K562 (cell line): Measurements from ENCODE around the gene ITGAX. TPM values are rescaled to one million over a fixed set of nuclear protein-coding genes. Genes with fewer than 3 reads are reported as not detected.

Experiments
- CUX1 ChIP-seq: fragments of 200-800 bp; sonication (Bioruptor generic); IDR thresholded peaks from 2 replicates; pipeline ENCODE4 v1.6.1; 2016; ENCODE audit warnings: missing genetic modification characterization, missing compliant biosample characterization
- EHMT2 ChIP-seq: fragments of 450-650 bp; IDR thresholded peaks from 2 replicates; pipeline ENCODE4 v1.6.1; 2018; ENCODE audit warnings: antibody characterized with exemption
- HDGF ChIP-seq: fragments of 450-650 bp; IDR thresholded peaks from 2 replicates; pipeline ENCODE4 v1.6.1; 2016
- ILK ChIP-seq: fragments of 450-650 bp; IDR thresholded peaks from 2 replicates; pipeline ENCODE4 v1.6.1; 2016; ENCODE audit warnings: missing genetic modification characterization, low read depth, mild to moderate bottlenecking, missing compliant biosample characterization, moderate library complexity, borderline replicate concordance
- JUND ChIP-seq, 2 experiments: IDR thresholded peaks; 2 replicates in 1 of 2; 3 replicates in 1 of 2; pipeline ENCODE4 v1.6.1; 2011; ENCODE audit warnings: borderline replicate concordance in 2 of 2, low read depth in 2 of 2, low read length in 2 of 2, improper control_type of control experiment in 1 of 2, missing biosample characterization in 1 of 2, missing genetic modification characterization in 1 of 2, missing genetic modification reagents in 1 of 2
- MEIS2 ChIP-seq: fragments of 450-650 bp; IDR thresholded peaks from 2 replicates; pipeline ENCODE4 v1.6.1; 2014; ENCODE audit warnings: mild to moderate bottlenecking; ENCODE audit not compliant: partially characterized antibody
- SPI1 ChIP-seq: IDR thresholded peaks from 2 replicates; pipeline ENCODE4 v1.6.1; 2011; ENCODE audit warnings: low read depth, low read length, control low read depth, borderline replicate concordance
- SRF ChIP-seq, 2 experiments: fragments of 250-450, 450-650 bp in 1 of 2; sonication (Bioruptor Pico) in 1 of 2; sonication (generic) in 1 of 2; formaldehyde crosslinking; IDR thresholded peaks; 2 replicates each; pipeline versions ENCODE4 v1.5.0 to v1.5.1; 2020 to 2022; ENCODE audit warnings: mild to moderate bottlenecking in 1 of 2, missing genetic modification reagents in 1 of 2
- ZNF445 ChIP-seq: fragments of 250-450 bp; sonication (Bioruptor Pico); IDR thresholded peaks from 2 replicates; pipeline ENCODE4 v1.4.0; 2020; ENCODE audit warnings: low read depth, mild to moderate bottlenecking, moderate library complexity
- ZNF699 ChIP-seq: fragments of 250-450 bp; sonication (Bioruptor Pico); IDR thresholded peaks from 2 replicates; pipeline ENCODE4 v1.8.0; 2021; ENCODE audit warnings: mild to moderate bottlenecking, moderate library complexity; ENCODE audit not compliant: insufficient replicate concordance
- polyA plus RNA-seq, 8 experiments: library from polyadenylated mRNA; depleted of rRNA in 4 of 8; stranded (reverse) in 5 of 8; unstranded in 3 of 8; fragments of >200 nt; fragmentation: Nextera tagmentation in 2 of 8; fragmentation: Illumina TruSeq in 1 of 8; extraction: Ambion mirVana in 2 of 8; extraction: Trizol in 1 of 8; gene quantifications; 2 replicates each; pipeline versions ENCODE4 v1.2.1 to v1.2.3, GENCODE V29; 2011 to 2014; ENCODE audit warnings: inconsistent platforms in 1 of 8, missing spikeins in 1 of 8
- total RNA-seq, 7 experiments: library from RNA; depleted of rRNA in 6 of 7; stranded (reverse); fragments of >200 nt in 6 of 7; fragmentation: Illumina TruSeq in 2 of 7; extraction: Trizol in 2 of 7; gene quantifications; 2 replicates each; pipeline versions ENCODE4 v1.2.1 to v1.2.3, GENCODE V29; 2011 to 2021; ENCODE audit warnings: low replicate concordance in 1 of 7
- TF ChIP-seq, protein P1 (sequence below): fragments of 450-650 bp; IDR thresholded peaks from 2 replicates; pipeline ENCODE4 v1.6.1; 2017; ENCODE audit warnings: mild to moderate bottlenecking, moderate library complexity
- TF ChIP-seq, protein P2 (sequence below): sonication (generic); formaldehyde crosslinking; IDR thresholded peaks from 2 replicates; pipeline ENCODE4 v1.8.1; 2023; ENCODE audit warnings: mild to moderate bottlenecking, missing genetic modification reagents

The ITGAX gene
- total and polyA plus RNA-seq, 9 of the 15 experiments (the other 6 are each of a cell fraction or from before 2014, with no cell fraction given), result 0.03 to 0.58 (median 0.14) TPM

- TF ChIP-seq CUX1 (CRISPR knock-in tag), result no peak
- no peak for TF ChIP-seq JUND (IDR thresholded peaks at IDR 0.05; ENCODE audit: borderline replicate concordance, low read depth, low read length)
- TF ChIP-seq JUND (tag; IDR thresholded peaks at IDR 0.05; ENCODE audit: borderline replicate concordance, low read depth, low read length), result no peak
- TF ChIP-seq, protein P1, sequence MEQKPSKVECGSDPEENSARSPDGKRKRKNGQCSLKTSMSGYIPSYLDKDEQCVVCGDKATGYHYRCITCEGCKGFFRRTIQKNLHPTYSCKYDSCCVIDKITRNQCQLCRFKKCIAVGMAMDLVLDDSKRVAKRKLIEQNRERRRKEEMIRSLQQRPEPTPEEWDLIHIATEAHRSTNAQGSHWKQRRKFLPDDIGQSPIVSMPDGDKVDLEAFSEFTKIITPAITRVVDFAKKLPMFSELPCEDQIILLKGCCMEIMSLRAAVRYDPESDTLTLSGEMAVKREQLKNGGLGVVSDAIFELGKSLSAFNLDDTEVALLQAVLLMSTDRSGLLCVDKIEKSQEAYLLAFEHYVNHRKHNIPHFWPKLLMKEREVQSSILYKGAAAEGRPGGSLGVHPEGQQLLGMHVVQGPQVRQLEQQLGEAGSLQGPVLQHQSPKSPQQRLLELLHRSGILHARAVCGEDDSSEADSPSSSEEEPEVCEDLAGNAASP, result no peak
- TF ChIP-seq, protein P2, sequence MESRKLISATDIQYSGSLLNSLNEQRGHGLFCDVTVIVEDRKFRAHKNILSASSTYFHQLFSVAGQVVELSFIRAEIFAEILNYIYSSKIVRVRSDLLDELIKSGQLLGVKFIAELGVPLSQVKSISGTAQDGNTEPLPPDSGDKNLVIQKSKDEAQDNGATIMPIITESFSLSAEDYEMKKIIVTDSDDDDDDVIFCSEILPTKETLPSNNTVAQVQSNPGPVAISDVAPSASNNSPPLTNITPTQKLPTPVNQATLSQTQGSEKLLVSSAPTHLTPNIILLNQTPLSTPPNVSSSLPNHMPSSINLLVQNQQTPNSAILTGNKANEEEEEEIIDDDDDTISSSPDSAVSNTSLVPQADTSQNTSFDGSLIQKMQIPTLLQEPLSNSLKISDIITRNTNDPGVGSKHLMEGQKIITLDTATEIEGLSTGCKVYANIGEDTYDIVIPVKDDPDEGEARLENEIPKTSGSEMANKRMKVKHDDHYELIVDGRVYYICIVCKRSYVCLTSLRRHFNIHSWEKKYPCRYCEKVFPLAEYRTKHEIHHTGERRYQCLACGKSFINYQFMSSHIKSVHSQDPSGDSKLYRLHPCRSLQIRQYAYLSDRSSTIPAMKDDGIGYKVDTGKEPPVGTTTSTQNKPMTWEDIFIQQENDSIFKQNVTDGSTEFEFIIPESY, result no peak
- TF ChIP-seq SRF (CRISPR knock-in tag; IDR thresholded peaks at IDR 0.05), result no peak
- no peak for TF ChIP-seq ZNF445
- no peak for TF ChIP-seq ILK (tag)
- TF ChIP-seq HDGF, result no peak
- TF ChIP-seq EHMT2, result no peak
- no peak for TF ChIP-seq SPI1
- no peak for TF ChIP-seq MEIS2
- TF ChIP-seq ZNF699 (CRISPR knock-in tag), result no peak
These were observed 6.5 kb downstream of the ITGAX start (continued) for GRCh38 chr16:31361201-31362110.
